CD4-positive, alpha-beta T cell treated with Interleukin-17A for 4 hours (primary cell): ENCODE data around the gene TSHZ3.

Source experiments
- DNase-seq: peaks from one replicate; pipeline ENCODE4 v3.0.0-alpha.2; 2020; ENCODE audit warnings: mixed read lengths

Gene TSHZ3

DNA sequence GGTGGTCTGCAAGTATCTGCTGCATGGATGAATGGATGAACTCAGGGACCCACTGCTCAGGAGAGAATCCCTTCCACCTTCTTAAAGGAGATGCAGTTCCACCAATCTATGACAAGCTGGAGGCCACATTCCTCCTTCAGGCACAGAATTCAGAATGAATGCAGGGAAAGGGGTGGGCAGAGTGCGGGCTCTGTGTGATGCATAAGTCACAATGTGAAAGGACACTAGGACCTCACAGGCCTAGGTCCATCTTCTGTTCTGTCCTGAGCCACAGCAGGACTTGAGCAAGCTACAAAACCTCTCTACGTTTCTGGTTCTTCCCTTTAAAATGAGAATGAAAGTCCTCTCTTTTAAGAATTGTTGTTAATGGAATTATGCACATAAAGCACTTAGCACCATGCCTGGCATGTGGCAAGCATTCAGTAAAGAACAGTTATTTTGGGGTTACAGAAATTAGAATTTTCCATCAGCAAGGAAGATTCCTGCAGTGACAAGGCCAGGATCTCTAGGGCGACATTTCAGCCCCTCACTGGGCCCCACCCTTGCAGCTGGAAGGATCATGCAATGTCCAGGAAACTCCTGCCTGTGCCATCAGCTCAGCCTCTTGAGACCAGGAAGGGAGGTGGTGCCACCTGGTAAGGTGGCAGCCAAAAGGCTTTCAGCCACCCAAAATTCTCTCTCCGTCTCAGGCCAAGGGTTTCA, 38.7 kb downstream of the TSHZ3 start:
- DNase-seq = no peak

DNA sequence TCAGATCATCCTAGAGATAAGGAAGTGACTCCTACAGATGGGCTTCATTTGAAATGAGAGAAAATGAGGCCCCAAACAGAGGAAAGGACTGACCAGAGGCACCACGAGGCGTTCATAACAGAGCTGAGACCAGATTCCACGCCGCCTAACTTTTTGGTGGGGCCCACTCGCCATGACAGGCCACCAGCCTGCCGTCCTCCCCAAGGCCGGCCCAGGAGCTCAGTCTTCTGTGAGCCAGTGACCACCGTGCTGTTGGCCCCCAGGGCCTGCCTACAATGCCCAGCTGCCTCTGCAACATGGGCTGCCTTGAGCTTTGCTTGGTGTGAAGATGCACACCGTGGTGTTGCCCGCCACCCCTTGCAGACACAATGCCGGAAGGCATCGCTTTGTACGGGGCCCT, 40.5 kb downstream of the TSHZ3 start:
- no peak for DNase-seq

DNA sequence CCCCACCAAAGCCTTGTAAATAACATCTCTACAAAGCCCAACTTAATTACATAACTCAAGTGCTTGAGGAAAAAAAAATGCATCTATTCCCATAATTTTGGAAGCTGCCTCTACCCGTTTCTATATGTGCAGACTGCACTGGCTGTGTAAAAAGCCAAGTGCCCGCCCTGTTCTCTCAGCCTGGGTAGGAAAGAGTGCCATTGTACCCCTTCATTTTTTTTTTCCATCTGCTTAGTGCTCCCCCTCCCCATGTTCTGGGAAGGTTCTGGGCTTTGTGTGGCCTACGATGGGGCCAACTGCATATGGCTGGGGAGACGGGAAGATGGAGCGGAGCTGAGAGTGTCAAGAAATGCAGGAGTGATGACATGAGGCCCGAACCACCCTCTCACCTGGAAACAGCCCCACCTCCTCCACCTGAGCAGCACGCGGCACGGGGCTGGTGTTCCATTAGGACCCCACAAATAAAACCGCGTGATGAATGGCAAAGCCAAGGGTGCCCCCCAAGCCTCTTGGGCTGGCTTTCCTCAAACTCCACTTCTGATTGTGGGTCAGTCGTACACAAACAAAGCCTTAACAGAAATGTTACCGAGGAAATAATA, 42.1 kb downstream of the TSHZ3 start:
- DNase-seq = no peak

DNA sequence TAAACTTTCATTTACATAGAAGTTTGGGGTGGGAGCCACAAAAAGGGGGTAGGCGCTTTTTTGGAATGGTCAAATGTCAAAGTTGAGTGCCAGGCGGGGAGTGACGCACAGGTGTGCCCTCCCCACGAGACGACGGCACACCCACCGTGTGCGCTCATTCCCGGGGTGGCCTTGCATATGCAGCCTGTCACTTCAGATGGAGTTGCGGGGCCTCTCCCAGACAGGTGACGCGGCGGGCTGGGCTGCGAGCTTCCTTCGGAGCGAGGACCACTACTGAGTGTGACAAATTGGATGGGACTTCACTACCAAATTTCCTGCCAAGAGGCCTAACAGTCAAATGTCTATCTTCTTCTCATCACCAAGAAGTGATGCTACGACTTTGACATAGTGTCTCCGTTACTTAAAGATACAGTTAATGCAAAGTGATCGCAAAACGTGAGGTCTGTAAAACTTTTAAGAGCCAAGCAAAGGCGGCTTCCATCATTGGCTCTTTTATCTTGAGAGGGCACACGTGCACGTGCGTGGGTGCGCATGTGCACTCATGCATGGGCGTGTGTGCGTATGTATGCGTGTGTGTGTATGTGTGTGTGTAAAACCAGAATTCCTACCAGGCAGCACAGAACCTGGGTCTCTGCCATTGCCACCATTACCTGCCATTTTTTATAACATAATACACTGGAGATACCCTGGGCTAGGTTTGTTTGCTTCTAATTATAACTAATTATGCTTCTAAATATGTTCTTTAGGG, 43.1 kb downstream of the TSHZ3 start:
- DNase-seq = no peak

DNA sequence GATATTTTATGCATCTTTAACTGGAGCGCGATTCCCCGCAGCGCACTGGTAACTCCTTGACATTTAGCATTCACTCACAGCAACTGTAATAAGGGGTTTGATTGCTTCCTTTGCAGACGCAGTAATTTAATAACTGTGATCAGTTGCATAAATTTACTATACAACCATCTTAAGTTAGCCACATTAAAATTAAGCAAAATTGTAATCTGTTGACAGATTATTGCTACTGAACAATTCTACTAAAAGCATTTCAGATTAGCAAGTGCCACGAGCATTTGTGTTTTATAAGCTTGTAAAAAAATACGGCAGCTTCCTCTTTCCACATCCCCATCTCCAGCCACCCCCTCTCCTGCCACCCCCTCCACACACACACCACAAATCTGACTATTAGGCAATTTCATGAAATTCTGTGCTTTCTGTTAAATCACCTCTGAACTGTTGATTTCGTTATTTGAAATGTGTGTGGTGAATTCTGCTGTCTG, 44.4 kb downstream of the TSHZ3 start:
- DNase-seq = no peak

DNA sequence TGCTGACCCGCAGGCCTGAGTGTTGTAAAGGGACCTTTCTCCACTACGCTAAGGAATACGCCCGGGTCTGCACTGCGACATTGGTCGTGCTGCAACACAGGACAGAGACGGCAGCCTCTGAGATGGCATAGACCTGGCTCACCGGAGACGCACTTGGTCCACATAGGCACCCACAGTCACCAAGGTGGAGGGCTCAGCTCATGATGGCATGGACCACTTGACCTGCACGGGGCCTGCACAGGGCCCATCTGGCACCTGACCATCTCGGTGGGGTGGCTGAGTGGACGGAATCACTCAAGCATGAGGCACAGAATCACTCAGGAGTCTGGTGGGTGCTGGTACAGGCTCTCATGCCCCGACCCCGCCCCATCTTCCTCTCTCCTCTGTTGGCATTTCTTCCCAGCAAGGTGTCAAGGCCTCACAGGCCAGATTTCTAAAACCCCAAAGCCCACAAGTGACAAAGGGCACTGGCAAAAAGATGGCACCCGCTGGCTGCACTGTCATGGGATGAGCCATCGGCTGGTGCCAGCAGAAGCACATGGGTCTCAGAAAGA, 45.9 kb downstream of the TSHZ3 start:
- DNase-seq = no peak

DNA sequence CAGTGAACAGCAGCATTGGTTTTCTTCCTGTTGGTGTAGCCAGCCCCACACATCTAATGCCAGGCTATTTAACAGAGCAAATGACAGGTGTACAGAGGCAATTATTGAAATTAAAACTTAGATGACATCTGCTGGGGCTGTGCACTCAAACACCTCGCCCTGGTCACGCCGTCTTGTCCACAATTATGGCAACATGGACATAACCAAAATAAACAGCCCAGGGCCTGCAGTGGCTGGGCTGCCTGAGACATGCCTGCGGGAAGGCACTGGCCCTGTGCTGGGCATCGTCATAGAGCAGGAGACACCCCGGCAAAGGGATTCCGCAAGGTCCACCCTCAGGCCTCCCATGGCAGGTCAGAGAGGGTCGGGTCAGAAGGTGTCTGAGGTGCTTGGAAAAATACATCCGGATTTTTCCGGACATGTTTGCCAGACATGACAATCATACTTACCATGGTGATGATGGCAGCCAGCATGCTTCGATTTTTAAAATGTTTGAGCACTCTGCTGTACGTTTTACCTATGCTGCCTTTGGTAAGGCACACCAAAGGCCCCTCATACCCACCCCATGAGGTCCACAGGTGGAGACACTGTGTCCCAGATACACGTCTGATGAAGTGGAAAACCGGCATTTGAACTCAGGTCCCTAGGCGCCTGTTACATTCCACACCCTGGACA, 47.8 kb downstream of the TSHZ3 start:
- DNase-seq = no peak

DNA sequence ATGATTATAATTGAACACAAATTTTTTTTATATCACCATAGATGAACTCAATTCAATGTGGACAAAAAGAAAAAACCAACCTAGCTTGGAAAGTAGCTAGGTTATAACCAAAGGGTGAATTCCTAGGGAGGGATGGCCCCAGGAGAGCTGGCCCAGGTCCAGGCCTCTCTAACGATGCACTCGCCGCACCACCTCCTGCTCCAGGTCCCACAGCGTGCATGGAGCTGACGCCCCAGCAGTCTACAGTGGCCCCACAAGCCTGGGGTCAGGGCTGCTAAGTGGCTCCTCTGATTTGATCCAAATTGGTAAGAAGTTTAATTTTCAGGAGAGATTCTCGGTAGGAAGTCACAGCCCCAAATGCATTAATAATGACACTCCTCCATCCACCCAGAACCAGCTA, 48.8 kb downstream of the TSHZ3 start:
- DNase-seq = no peak

DNA sequence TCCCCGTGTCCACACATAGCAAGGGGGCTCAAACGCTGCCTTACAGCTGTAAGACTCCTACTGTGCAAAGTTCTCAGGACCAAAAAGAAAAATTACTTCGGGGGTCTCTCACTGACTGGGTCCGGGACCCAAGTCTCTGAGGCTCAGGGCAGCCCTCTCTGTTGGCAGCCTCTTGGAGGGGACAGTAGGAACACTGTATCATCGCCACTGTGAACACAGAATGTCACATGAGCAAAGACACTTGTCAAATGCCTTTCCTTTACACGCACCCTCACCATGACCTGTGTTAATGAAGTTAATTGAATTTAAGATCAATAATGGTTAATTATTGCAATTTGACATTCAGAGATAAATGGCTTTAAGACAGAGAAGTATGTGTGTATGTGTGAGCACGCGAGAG, 49.6 kb downstream of the TSHZ3 start:
- no peak for DNase-seq

DNA sequence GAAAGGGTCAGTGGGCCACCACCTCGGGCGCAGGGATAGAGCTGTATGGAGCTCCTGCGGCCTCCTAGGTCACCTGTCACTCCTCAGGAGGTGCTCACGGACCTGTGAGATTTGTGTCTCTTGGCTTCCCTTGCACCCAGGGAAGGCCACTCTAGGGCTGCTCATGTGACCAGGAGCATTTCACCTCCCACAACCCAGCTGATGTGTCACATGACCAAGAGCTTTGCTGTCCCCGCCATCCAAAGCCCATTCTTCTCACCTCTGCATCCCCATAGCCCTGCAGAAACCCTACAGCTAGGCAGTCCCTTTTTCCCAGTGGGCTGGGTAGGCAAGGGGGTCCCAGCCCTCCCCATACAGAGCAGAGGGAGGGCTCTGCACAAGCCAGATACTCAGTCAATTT, 51.2 kb downstream of the TSHZ3 start:
- DNase-seq = no peak

DNA sequence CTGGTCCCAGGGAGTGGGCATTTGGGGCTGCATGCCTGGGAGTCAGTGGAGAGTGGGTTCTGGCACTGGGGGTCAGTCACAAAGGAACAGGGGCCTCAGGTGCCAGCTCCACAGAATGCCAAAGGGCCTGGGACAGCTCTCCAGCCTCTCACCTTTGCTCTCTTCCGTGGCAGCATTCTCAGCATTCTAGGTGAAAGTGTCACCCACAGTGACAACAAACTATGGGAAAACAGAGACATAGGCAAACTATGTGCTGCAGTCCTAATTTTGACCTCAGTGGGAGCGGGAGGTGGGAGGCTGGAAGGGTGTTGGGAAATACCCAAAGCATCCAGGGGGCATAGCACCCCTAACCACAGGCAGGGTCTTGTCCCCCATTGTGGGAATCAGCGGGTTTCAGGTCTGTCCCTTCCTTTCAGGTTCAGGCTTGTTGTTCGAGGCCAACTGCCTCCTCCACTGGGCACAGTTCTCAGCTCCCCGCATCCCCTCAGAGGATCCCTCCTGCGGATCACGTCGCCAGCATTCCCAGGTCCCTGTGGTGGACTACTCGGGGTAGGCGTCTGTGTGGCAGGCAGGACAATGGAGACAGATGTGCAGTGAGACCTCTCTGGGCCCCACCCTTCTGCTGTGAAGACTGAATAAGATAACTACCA, 52.4 kb downstream of the TSHZ3 start:
- DNase-seq = no peak

DNA sequence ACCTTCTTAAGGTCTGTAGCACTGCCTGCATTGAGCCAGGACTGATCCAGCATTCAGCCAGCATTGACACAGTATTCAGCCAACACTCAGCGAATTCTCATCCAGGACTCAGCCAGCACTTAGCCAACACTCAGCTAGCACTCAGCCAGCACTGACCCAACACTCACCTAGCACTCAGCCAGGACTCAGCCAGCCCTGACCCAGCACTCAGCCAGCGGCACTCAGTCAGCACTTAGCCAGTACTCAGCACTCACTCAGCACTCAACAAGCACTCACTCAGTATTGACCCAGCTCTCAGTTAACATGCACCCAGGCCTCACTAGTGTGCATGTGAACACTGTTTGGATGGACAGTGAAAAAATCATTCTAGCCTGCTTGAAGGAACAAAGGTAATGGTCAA, 55.0 kb downstream of the TSHZ3 start:
- no peak for DNase-seq

DNA sequence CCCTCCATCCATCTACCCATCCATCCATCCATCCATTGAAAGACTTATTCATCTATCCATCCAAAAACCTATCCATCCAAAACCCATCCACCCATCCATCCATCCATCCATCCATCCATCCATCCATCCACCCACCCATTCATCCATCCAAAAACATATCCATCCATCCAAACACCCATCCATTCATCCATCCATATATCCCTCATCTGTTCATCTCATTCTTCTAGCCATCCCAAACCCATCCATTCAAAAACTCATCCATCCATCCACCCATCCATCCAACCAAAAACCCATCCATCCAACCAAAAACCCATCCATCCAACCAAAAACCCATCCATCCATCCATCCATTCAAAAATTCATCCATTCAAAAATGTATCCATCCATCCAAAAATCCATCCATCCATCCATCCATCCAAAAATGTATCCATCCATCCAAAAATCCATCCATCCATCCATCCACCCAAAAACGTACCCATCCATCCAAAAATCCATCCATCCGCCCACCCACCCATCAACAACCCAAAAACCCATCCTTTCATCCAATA, 56.5 kb downstream of the TSHZ3 start:
- no peak for DNase-seq

DNA sequence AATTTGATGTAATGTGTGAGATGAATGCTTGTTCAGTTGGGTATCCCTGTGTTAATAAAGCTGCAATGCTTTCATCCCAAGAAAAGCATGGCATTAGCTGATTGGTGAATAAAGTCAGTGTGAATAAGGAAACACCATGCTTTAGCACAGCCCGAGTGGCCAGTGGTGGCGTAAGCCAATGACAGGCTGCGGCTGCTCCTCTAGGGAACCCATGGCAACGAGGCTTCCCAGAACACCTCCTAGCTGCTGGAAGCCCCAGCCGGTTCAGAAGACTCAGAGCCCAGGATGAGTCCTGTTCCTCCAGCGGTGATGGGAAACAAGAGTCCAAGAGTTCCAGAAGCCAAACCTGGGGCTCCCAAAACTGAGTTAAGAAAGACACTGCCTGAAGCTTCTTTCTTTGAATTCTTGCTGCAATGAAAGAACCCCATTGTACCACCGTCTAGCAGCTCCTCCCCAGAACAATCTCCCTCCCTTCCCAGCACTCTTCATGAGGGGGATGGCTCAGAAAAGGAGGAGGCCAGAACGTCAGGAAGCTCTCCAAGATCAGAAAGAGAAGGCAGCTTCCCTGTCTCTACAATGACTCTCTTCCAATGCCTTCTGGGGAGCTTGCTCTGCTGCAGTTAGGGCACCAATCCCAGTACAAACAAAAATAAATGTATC, 58.2 kb downstream of the TSHZ3 start:
- DNase-seq = no peak

DNA sequence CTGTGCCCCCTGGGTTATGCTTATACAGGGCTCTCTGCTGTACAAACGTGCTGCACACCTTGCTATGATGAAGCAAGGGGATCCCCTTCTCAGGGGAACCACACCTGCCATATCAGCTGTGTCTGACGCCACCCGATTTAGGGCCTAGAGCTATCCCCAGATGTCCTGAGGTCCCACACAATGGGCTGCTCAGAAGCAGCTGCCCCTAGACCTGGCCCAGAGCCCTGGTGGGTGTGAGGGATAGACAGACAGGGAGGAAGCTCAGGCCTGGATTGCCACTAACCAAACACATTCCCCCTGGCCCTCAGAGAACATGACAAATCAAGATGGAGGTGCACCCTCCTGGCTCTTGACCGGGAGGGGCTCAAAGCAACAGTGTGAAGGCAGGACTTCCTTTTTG, 59.3 kb downstream of the TSHZ3 start:
- DNase-seq = no peak

DNA sequence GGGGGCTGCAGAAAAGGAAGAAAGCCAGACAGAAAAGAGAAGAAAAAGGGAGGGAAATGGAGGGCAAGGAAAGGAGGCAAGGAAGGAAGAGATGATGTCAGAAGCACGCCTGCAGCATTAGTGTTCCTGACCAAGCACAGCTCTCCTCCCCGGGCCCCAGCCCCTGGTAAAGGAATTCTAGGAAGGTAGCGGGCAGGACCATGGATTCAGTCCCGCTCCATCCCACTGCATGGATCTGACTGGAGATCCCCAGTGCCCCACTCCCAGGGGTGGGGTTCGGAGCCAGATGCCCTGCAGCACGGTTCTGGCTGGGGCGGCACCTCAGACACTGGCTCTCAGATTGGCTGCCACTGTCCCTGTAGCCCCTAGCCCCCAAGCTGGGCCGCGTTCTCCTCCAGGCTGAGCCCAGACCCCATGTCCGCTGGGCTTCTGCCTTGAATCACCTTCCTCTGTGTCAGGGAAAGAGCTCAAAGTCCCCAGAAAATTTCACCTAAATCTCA, 59.8 kb downstream of the TSHZ3 start:
- DNase-seq = no peak

DNA sequence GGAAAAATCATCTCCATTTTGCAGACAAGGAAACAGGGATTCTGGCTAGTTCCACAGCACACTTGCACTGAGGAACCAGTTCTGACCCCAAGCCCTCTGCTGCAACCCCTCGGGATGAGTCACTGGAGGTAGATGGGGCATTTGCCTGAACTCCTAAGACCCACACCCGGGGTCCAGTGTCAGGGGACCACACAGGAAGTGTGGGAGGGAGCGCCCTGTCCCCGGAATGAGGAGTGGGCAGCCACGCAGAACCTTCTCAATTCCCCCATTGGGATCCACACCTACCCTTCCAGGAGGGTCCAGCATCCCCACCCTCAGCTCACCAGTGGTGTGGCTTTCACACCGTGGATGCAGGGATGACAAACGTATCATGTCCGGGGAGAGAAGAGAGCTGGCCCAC, 62.7 kb downstream of the TSHZ3 start:
- DNase-seq = no peak

DNA sequence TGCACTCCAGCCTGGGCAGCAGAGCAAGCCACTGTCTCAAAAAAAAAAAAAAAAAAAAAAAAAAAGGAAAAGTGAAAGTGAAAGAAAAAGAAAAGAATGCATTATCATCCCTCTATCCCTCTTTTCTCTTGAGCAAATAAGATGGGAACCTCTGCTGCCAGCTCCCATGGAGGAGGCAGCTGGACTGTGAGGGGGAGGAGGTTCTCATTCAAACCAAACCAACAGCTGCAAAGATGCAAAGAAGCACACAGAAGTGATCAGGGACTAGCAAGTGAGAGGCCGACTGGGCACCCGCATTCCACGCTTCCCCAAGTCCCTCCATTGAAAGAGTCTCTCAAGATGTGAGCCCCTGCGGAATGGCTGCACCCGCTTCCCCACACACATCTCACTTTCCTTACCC, 63.5 kb downstream of the TSHZ3 start:
- no peak for DNase-seq

DNA sequence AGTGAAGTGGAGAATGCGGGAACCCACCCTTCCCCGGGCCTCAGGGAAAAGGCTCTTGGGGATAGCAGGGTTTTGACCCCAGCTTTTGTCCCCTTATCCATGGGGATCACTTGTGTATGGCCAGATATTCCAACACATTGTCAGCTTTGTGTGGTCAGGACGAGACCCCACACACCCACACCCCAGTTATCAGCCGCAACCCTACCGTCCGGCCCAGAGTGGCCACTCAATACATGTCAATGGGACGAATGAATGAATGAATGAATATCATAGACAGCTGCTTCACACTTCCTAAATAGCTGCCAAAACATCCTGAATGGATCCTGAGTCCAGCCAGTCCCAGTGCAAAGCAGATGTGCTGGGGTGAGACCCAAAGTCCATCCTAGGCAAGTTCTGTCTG, 64.6 kb downstream of the TSHZ3 start:
- no peak for DNase-seq

DNA sequence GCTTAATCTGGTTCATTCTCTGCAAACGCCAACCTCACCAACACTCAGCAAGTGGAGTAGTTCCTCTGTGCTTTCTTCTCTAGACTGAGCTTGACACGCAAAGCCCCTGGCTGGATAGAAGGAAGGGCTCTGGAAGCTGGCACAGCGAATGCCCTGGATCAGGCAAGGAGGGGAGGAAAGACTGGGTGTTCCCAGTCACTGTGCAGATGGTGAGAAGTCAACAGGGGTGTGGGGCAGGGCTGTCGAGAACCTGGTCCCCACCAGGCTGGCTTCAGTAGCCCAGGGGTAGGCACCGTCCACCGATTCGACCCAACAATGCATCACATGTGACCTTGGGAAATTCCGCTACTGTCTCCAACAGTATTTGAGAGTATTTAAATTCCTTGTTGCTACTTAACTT, 65.5 kb downstream of the TSHZ3 start:
- DNase-seq = no peak

DNA sequence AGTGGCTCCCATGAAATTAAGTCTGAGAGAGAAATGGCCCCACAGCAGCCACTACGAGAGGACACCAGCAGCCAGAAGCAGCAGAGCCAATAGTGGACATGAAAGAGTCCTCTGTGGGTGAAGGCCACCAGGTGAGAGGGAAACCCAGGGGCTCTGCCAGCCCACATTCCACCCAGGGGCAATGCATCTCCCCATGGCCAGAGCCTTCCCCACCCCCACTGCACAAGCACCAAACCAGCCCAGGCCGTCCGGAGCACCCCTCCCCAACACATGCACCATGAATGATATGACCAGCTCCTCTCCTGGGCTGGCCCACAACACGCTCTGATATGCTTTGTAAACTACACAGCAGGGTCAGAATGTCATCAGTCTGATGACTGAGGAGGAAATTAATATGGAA, 66.9 kb downstream of the TSHZ3 start:
- DNase-seq = no peak
